Erythroblast (primary cell): ENCODE results near the gene NIT2.

Source experiments
- DNase-seq, 2 experiments: peaks; one replicate each; lab custom pipeline; 2025; lab: John Stamatoyannopoulos, UW
- GATA1 ChIP-seq: IDR thresholded peaks from 2 replicates; pipeline ENCODE4 v1.6.1; 2011; ENCODE audit warnings: low read depth, mild to moderate bottlenecking, control low read depth, low read length, moderate library complexity
- POLR2A ChIP-seq: IDR thresholded peaks from 2 replicates; pipeline ENCODE4 v1.6.1; 2011; ENCODE audit warnings: mild to moderate bottlenecking, low read length

The NIT2 gene, protein sequence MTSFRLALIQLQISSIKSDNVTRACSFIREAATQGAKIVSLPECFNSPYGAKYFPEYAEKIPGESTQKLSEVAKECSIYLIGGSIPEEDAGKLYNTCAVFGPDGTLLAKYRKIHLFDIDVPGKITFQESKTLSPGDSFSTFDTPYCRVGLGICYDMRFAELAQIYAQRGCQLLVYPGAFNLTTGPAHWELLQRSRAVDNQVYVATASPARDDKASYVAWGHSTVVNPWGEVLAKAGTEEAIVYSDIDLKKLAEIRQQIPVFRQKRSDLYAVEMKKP

DNA sequence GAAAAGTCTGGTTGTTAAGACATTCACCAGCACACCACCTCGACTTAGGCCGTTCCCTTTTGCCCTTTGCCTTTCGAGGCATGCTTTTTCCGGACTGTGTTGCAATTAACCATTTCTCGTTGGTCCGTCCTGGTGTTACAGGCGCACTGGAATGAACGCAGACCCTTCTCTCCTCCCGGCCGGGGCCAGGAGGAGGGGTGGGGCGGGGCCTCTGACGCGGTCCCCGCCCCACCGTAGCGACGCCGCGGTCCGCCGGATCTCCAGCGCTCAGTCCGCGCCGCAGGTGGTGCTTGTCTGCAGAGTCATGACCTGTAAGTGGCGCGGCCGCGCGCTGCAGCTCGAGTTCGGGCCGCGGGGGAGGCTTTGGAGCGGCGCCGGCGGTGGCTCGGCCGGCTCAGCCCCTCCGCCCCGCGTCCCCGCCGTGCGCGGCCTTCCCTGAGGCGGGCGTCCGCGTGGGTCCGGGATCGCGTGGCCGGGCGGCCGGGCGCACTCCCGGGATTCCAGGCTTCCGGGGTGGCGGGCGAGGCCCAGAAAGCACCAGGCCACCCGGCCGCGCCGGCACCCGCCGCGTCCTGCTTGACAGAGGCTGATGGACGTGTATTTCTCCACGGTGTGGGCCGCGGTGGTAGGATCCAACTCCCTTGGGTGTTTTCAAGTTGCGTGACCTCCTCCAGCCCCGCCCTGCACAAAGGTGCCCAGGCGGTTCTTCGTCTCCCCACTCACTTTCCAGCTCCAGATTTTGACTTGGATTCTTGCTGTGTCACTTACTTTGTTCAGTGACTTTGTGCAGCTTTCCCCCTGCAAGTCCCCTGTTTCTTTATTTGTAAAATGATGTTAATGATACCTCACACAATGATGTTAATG, at the start of gene NIT2:
Gene NIT2 (plus strand): TSS at position 270 of the 864 bp plus-strand sequence. CDS start 35 bp downstream, at position 305.
- TF ChIP-seq POLR2A: peak; percentile 58
- no peak for TF ChIP-seq GATA1
- peak; percentile 88 to 89 for DNase-seq

DNA sequence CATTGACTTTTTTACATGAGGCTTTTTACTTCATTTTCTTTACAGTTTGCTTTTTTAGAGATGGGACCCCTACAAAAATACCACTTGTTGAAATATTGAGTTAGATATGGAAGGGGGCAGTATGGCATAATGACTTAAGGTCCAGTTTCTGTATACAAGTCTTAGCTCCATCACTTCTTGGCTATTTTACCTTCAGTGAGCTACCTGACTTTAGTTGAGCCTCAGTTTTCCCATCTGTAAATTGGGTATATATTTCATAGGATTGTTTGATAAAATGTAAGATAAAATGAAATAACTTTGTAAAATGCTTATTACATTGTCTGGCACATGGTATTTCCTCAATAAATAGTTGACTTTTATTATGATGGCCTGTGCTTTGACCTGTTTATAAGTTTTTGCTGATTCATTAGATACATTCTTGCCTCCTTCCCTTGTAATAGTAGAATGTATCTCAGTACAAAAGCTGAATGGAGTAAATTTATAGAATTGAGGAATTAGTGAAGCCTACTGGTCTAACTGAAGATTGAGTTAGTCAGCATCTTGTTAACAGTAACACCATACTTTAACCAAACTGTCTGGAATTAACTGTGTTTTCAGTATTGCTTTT, 46.2 kb upstream of the NIT2 start:
- peak in 1 of 2 experiments; percentile 18 for DNase-seq
- no peak for TF ChIP-seq POLR2A
- TF ChIP-seq GATA1: no peak

DNA sequence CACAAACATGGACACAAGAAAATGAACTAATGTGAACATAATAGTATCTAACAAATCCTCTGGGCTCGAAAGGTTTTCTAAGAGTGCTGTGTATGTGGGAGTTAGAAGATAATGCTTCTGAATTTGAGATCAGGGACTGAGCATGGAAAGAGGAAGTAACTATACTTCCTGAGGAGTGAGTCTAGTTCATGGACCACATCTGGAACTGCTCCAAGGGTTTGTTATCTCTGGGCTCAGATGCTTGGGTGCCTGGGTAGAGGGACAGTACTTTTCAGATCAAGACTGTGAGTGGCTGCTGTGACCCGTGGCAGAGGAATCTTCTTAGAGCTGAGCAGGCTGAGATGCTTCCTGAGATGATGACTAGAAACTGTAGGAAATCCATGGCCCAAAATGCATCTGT, 45.2 kb upstream of the NIT2 start:
- TF ChIP-seq GATA1: no peak
- DNase-seq: peak; percentile 91 to 92

DNA sequence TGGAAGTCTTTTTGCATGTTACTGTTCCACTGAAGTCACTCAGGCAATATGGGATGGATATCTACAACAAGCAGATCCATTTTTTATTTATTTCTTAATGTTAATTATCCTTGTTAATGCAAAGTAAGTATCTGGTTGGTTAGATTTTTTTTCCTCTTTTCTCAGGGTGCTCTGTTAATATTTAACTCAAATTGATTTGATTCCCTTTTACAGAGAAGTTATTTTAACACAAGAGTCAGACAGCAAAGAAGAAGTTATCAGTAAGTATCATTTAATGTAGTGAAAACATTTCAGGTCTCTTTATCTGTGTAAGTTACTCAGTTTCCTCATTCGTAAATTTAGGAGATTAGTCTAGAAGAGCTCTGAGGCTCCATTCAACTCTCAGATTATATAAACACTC, 39.5 kb upstream of the NIT2 start:
- TF ChIP-seq POLR2A (no peak), GATA1 (no peak)
- DNase-seq: no peak

DNA sequence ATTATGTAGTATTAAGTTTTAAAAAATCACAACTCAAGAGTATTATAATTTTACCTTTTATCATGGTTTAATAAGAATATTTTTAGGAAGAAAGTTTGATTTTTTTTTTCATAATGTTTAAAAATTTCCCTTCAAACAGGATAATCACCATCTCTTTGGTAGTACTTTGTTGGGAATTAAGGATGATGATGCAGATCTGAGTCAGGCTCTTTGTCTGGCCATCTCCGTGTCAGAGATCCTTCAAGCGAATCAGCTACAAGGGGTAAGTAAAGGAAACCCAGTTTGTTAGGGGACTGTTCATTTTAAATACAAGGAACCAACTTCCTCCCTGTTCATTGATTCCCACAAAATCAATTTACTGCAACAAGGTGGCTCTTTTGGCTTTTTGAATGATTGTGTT, 36.8 kb upstream of the NIT2 start:
- TF ChIP-seq GATA1 (no peak), POLR2A (no peak)
- no peak for DNase-seq

DNA sequence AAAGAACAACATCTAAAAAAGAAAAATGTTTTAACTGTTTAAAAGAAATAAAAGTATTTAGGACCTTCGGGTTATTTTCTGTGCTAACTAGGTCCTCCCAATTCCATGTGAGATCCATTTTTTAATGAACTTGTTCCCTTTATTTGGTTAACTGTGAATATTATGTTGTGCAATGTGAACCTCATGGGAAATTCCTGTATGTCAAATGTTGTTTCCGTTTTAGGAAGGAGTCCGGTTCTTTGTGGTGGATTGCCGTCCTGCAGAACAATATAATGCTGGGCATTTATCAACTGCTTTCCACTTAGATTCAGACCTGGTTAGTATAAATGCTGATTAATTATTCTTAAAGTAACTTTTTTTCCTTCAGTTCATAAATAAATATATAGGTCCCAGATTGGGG, 35.5 kb upstream of the NIT2 start:
- TF ChIP-seq POLR2A (no peak), GATA1 (no peak)
- DNase-seq: no peak

DNA sequence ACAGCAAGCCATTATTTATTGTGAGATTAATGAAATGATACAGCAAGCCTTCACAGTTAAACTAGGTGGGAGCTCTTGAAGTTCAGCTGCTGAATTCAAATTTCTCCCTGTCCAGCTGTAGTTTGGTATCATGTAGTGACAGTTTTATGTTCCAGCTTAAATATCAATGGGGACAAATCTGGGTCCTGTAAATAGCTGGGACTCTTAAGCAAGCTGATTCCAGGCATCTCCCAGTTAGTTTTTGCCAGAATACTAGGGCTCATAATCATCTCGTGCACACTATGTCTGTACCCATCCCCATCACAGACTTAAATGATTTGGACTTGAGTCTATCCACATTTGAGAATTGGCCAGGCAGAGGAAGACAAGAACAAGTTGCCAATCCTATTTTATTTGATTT, 27.9 kb upstream of the NIT2 start:
- TF ChIP-seq GATA1: no peak
- no peak for TF ChIP-seq POLR2A
- no peak for DNase-seq

DNA sequence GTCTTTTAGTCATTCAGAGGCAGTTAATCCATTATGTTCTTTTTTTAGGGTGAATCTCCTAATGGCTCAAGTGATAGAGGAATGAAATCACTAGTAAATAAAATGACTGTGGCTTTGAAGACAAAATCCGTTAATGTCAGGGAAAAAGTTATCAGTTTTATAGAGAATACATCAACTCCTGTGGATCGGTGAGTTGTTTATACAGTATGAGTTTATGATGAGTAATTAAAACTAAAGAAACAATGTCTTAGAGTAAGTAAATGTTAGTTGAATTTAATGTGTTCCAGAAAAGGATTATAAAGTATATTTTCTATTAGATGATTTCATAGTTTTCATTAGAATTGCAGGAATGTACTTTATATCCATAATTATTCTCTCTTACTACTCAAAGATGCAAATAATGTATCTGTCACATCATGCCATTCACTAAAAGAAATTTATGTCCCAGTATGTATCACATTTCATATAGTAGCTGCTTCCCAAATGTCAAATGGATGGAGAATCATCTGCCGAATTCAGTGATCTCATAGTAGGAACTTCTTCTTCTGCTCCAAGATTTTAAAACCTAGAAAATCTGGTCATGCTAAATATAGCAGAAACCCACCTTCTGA, 24.1 kb upstream of the NIT2 start:
- no peak for DNase-seq
- TF ChIP-seq POLR2A (no peak), GATA1 (no peak)

DNA sequence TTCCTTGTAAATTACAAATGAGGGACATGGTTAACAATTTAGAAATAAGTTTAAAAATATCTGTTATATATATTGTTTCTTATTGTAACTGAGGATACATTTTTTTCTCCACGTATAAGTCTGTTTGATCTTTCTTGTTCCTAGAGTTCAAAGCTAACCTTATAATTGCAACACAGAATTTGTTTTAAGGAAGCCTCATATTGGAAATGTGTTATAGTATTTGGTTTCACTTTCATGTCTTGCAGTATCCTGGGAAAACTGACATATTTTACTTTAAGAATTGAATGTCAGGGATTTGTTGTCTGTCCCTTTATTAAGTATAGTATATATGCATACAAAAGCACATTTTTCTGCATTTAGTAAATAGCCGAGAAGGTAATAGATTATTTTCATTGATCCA, 23.5 kb upstream of the NIT2 start:
- no peak for TF ChIP-seq POLR2A
- no peak for TF ChIP-seq GATA1
- no peak for DNase-seq

DNA sequence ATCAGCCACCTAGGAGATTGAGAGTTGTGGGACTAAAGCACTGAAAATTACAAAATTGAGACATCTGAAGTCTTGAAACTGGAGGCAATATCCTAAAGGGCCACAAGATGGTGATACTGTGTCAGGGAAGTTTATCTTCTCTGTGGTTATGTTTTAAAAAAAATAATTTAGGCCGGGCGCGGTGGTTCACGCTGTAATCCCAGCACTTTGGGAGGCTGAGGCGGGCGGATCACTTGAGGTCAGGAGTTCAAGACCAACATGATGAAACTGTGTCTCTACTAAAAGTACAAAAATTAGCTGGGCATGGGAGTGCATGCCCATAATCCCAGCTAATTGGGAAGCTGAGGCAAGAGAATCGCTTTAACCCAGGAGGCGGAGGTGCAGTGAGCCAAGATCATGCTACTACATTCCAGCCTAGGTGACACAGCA, 17.9 kb upstream of the NIT2 start:
- TF ChIP-seq POLR2A (no peak), GATA1 (no peak)
- DNase-seq: peak; percentile 77 to 85

DNA sequence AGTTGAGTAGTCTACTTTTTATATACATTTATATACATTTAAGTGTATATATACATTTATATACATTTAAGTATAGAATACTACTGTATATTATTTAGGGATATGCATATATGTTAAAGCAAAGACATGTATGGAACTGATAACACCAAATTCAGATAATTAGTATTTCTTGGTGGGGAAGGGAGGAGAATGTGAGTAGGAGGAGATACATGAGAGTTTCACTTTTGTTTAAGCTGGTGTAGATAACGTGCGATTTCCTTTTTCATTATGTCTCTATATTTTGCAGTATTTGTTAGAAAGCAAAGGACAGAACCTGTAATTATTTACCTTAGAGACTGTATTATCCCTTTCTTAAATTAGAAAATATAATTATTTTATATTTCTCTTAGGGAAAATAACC, 16.6 kb upstream of the NIT2 start:
- DNase-seq: peak; percentile 29 to 32
- TF ChIP-seq POLR2A: no peak
- TF ChIP-seq GATA1: no peak

DNA sequence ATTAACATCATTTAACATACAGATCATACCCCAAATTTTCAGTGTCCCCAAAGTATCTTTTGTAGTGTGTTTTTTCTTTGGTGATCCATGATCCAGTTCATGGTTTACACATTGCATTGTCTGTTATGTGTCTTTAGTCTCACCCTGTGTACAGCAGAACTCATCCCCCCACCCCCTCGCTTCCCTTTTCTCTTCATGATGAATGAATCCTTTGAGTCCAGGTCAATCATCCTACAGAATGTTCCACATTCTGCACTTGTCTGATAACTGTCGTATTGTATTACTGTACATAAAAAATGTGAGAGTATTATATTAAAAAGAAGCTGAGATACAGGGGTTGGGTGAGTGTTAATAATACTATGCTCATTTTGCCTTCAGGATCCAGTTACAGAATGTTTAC, 14.6 kb upstream of the NIT2 start:
- DNase-seq: no peak
- no peak for TF ChIP-seq GATA1
- TF ChIP-seq POLR2A: no peak

DNA sequence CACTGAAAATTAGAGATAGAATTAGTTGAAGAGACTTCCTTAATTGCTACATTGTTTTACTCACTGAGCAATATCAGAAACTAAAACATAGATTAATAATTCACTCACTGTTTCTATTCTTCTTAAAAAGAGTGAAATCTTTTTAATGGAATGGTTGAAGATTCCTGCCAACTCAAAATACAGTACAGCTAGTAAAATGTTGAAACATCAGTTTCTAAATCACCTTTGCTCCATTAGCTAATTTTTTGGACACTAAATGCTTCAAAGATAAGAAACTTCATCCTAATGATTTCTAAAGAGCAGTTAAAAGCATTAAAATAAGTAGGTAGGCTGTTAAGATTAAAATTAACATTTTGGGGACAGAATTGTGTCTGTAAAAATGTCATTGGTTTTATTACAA, 10.5 kb upstream of the NIT2 start:
- no peak for TF ChIP-seq GATA1
- no peak for TF ChIP-seq POLR2A
- DNase-seq: no peak
